GM19463 (cell line): ENCODE measurements around the gene FAM124A.

ENCODE experiments used
- ATAC-seq: cut with Tn5 transposase; IDR thresholded peaks from one replicate; pipeline ENCODE4 v1.9.1; 2021; ENCODE audit warnings: mild to moderate bottlenecking, moderate library complexity; ENCODE audit not compliant: unreplicated experiment

Gene FAM124A

DNA sequence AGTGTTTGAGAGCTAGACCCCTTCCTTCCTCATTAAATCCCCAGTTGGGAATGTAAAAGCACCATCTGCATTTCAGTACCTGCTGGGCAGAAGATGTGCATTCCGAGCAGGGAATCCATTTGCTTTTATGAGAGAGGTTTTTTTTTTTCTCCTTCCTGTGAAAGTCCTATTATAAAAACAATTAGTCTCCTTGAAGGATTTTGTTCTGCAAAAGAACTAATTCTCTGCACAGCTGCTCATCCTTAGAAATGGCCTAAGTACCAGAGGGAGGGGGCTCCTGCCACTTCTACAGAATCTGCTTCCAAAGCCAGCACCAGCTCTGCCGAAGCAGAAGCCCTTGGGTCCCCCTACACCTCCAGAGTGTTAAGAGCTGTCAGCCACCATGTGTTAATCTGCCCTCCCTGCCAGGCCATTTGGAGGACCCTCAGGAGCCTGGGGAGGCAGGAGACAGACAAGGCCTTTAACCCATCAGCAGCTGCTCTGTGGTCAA is 80.9 kb downstream of the FAM124A start:
- ATAC-seq = no peak

DNA sequence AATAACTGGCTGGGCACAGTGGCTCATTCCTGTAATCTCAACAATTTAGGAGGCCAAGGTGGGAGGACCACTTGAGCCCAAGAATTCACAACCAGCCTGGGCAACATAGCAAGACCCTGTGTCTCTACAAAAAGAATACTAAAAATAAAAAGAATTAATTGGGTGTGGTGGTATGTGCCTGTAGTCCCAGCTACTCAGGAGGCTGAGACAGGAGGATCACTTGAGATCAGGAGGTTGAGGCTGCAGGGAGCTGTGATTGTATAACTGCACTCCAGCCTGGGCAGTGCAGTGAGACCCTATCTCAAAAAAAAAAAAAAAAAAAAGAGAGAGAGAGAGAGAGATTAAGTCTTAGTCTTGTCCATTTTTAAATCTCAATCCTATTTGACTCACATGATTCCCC is 81.7 kb downstream of the FAM124A start:
- no peak for ATAC-seq

DNA sequence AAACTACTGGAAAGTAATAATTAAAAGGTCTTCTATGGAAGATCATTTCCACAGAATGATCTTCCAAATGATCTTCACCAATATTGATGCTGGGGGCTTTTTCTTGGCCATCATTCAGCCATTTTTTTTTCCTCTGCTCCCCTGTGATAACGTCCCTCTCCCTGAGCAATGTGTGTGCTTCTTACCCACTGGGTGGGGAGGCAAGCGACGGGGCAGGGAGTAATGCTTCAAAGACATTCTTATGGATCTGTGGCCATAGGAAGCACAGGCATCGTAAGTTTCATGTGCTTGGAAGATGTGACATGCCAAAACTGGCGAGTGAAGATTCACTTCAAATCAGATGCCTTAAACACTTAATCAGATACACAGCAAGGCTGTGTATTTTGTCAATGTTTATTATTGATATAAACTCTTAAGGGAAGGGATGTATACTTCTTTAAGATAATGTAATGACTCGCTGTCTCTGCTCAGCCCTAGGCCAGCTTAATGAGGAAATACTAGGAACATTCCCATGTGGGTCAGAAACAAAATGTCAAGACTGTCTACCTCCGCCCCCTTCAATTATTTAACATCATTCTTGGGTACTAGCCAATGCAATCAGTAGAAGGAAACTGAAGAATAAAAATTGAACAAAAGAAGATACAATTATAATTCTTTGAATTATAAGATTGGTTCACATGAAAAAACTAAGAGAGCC is 83.2 kb downstream of the FAM124A start:
- ATAC-seq = no peak

DNA sequence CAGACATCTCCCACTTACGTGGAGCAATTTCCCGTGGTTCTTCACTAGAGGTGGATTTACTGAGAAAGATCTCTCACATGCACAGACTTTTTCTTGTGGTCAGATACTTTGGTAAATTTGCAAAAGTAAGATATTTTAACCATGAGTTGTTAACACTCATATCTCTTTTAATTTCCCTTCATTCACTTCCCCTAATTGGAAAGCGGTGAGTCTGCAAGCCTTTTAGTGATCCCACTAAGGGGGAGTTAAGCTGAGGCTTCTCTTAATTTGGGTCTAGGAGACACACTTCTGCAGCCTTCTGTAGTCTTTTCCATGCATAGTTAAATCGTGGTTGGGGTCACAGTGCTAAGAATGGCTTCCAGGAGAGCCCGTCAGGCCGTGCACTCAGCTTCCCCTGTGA is 86.6 kb downstream of the FAM124A start:
- no peak for ATAC-seq

DNA sequence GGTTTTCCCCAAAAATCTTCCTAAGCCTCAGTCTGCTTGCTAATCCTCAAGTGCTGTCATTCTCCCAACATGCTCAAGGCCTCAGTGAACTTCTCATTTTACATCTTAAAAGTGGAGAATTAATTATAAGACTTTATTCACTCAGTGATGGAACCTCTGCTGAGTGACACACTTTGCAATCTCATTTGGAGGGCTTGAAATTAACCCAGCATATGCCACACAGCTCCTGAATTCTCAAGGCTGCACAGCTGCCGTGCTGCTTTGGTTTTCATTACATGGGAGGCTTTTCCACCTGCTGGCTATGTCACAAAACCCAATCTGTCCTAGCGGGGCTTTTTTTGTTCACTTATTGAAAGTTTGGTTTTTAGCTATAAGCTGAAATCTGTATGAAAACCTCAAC is 89.0 kb downstream of the FAM124A start:
- ATAC-seq = no peak

DNA sequence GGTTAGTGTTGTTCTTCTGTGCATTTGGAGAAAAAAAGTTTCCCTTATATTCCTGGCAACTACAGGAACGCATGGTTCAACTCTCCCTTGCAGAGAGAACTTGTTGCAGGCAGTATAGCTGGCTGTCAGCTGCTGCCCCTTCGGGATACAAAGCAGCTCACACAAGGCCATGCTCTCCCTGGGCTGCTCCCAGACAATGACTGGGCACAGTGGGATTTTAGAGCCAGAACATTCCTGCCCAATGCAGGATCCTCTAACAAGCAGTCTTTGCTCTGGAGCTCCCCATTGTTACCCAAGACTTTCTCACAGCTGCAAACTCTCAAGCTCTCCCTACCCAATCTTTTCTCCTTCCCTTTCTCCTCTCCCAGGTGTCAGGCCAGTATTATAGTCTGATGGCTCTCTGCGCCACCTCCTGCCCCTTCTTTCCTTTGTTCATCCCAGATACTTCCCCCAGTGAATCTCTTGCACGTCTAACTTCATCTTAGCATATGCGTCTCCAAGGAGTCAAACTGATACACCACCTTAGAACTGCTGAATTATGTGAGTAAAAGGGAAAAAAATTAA is 89.8 kb downstream of the FAM124A start:
- ATAC-seq = no peak

DNA sequence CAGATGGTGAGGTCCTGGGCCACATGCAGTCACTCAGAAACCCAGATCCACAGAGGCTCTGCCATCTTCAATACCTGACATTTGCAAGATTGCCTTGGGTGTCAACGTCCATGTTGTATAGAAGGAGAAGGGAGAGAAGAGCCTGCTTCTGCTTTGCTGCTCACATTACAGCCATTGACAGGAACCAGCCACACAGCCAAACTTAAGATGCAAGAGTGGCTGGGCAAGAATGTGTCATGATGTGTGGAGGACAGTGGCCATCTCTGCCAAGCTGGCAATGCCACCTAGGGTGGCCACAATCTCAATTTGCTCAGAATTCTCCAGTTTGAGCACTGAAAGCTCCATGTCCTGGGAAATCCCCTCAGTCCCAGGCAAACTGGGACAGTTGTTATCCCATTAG is 91.4 kb downstream of the FAM124A start:
- ATAC-seq = no peak

DNA sequence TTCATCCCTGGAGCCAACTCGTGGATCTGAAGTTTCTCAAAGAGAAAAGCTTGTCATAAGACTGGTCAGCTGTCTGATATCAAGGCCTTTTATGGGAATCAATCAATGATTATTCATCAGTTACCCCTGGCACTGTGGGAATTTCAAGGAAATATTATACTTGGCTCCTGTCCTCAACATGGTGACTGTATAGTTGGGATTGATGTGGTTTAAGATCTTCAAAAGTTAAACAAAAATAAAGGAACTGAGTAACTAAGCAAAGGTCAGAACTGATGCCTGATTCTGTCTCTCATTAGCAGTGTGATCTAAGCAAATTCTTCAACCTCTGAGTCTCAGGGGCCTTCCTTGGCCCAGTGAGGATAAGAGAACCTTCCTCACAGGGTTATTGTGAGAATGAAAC is 95.1 kb downstream of the FAM124A start:
- no peak for ATAC-seq

DNA sequence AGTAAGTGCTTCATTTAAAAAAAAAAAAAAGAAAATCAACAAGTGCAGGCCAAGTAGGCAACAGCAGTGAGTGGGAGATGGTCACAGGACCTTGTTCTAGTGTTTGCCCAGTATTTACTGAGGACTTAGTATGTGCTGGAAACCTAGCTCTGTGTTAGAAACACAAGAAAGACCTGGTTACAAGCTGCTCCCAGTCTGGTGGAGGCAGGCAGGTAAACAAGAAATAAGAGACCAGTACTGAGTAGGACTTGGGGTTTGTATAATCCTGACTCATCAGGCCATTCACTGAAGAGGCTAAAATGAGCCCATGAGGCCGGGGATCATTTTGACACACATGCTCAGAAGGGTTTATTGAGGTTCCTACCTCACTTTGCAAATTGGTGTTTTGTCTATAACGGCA is 95.8 kb downstream of the FAM124A start:
- ATAC-seq = no peak

DNA sequence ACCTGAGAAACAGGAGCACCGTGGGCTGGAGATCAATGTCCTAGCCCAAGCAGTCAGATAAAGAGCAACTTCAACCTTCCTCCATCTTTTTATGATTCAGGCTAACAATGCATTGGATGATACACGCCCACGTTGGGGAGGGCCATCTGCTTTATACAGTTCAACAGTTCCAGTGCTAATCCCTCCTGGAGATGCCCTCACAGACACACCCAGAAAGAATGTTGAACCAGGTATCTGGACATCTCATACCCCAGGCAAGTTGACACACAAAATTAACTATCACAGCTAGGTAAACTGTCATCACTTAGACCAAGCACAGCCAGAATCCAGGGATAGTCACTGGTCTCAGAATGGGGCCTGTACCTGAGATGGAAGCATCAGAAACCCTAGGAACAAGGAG is 96.7 kb downstream of the FAM124A start:
- no peak for ATAC-seq

DNA sequence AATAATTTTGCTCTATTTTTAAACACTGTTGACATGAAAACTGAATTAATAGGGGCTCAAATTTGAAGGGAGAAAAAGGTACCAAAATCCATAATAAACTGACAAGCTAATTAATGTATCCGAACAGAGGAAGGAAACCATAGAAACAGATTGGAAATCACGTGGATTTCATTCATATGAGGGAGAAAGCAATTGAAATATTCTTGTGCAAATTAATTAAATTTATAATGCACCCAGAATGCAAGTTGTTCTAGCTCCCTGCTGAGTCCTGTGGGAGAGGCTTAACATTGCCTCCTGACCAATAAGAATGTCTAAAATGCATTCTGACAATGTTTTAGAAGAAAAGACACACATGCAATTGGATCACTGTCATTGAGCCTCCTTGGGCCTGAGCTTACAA is 99.6 kb downstream of the FAM124A start:
- ATAC-seq = no peak

DNA sequence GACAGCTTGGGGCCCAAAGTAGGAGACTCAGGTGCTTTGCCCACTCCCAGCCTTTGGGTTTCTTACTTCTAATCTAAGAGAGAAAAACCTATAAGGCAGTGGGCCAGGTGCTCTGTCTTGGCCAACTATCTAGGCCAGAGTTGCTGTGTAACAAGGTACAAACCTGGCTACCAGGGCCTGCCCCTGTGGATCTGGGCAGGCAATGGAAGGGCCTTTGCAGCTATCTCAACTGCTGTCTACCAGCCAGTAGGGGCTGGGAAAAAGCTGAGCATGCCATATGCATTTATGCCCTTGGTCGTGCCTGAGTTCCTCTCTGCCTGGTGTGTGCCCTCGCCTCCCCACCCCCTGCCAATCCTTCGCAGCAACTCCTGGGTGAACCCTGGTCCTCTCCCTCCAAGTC is 100.6 kb downstream of the FAM124A start:
- ATAC-seq = no peak

DNA sequence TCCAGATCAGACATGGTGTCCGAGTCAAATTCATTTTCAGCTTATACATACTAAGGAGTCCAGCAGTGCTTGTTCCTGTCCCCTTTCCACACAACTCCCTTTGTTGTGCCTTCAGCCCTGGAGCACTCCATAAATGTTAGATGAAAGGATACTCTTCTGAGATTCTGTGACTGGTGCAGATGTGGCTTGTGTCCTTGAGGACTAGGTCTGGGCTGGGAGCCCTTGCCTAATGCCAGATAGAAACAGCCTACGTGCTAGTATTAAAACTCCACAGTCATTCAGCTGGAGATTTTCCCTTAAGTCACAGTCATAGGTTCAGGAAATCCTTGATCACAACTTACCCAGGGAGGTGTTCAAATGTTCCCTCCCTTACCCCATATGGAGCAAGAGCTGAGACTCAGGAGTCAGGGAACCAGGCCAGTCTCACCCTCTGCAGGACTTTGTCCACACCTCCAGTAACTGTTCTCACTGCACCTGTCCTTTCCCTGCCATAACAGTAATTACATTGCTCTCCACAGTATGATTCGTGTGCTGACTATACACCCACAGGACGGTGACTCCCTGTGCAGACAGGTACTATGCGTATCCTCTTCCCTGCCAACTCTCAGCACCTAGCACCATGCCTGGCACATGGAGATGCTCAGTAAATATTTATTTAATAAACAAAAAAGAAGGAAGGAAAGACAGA is 101.8 kb downstream of the FAM124A start:
- no peak for ATAC-seq

DNA sequence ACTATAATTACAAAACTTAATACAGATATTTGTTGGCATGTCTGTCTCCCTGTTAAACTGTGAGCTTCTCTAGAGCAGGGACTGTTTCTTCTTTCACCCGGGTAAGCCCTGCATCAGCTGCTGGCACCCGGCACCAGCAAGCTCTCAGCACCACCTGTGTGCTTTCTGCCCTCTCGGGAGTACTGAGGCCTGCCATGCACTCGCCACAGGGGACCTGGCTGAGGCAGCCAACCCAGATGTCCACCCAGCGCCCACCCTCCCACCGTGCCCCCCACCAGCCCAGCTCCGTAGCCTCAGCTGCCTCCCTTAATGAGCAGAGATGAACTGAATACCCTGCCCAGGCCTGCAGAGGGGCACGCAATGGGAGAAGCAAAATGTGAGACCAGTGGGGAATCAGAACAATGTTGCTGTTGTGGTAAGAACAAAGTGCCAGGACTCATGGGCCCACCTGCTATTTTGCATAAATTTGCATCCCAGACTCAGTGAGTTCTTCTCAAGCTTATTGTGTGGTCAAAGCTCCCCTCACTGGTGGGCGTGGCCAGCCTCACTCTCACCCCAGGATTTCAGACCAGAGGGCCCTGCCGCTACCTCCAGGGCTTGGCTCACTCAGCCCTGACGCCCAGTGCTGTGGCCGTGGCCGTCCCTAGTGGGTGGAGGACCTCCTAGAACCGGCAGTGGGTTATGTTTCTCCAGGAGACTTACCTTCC is 102.7 kb downstream of the FAM124A start:
- peak; percentile 81 for ATAC-seq

DNA sequence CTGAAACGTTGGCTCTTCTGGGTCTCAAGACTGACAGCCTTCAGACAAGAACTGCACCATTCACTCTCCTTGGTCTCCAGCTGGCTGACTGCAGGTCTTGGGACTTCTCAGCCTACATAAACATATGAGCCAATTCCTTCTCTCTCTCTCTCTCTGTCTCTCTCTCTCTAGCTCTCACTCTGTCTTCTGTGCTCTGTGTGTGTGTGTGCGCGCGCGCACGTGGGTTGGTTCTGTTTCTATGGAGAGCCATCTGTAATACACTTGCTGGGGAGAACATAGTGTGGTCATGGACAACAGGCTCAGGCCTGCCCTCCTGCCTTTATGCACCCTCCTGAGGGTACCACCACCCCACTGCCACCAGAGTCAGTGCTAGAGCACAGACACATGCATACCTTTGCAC is 103.6 kb downstream of the FAM124A start:
- ATAC-seq = no peak

DNA sequence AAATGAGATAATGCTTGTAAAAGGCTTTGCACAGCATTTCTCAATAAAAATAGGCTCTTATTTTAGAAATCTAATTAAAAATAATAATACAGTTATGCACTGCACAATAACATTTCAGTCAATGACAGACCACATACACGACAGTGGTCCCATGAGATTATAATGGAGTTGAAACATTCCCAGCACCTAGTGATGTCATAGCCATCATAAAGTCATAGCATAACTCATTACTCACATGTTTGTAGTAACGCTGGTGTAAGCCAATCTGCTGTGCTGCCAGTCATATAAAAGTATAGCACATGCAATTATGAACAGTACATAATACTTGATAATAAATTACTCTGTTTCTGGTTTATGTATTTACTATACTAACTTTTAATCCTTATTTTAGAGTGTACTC is 104.6 kb downstream of the FAM124A start:
- no peak for ATAC-seq

DNA sequence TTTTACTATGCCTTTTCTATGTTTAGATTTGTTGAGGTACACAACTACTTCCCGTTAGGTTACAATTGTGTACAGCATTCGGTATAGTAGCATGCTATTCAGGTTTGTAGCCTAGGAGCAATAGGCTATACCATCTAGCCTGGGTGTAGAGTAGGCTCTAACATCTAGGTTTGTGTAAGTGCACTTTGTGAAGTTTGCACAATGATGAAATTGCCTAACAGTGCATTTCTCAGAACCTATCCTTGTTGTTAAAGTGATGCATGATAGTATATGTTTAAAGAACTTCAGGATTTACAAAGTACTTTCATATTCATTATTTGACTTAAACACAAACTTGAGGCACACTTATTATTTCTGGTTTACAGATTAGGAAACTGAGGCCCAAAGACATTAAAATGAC is 105.8 kb downstream of the FAM124A start:
- ATAC-seq = no peak

DNA sequence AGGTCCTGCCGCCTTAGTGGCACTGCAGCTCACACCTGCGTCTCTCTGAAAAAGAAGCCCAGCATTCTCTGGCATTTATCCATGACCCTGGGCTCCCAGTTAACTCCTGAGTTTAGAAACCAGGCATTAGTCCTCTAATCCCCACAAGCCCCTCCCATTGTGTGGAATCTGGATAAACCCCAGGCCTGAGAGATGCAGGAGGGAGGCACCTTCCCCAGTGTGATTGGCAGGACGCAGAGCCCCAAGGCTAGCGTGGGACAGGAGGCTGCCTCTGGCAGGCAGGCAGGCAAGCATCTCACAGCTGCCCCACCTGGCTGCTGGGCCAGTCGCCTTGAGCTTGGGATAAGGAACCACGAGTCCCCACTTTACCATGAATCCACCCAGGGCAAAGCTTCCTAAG is 106.3 kb downstream of the FAM124A start:
- no peak for ATAC-seq

DNA sequence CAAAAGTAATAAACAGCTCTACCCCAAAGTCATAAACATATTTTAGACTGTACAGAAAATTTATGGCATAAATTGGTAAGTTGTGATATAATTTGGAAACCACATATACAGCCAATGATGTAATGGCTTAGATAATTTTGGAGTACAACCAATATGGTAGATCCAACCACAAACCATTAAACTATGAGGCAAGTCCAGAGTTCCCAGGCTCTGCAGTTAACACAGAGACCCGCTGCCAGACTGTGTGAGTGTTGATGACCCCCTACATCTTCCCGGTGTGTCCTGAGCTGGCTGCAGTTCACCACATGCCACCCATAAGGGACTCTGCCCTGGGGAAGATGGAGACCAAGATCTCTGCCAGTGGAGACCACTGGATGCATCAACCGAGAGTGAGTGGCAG is 107.4 kb downstream of the FAM124A start:
- no peak for ATAC-seq

DNA sequence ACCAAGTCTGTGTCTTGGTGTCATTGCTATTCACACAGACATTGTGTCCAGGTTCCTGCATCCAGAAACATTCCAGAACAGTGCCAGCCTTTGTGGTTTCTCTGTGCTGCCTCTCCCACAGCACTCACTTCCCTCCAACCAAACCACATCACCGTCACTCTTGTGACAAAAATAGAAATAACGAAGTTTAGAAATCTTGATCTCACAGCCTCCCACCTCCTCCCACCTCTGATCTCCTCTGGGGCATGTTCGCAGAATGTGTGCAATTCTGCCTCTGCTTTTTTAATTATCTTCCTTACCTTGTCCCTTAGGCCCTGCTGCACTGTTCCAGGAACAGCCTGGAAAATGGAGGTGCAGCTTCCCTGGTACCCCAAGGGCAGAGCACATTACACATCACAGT is 108.6 kb downstream of the FAM124A start:
- ATAC-seq = peak; percentile 36

DNA sequence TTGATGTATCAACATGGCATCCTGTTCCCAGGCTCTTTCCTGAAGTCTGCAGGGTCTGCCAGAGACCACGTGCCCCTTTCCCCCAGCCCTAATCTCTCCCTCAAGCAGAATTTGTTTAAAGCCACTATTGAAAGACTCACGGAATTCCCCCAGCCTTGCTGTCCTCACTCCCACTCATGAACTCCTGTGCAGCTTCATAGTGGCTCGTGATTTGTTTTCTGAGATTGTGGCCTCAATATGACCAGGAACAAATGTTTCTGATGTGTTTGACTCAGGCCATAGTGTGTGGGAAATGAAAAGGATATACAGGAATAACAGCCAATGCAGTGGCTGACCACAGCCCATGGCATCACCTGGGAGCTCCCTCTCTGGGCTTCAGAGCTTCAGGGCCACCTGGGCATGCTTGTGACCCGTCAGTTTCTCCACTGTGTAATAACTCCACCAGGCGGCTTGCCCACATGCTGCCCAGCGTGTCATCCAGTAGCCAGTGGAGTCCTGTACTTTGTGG is 109.2 kb downstream of the FAM124A start:
- ATAC-seq = peak; percentile 74
